Central memory CD4-positive, alpha-beta T cell (primary cell): ENCODE measurements around the gene MYO7B.
A peak's percentile ranks its signal among the peaks of the same experiment; 100 is the strongest.
"Not testable (repeated sequence)": the region's sequence is repeated elsewhere in the genome, so short reads cannot be mapped to it uniquely, and the experiment has no call there.

Source experiments
- DNase-seq: peaks from one replicate; pipeline ENCODE4 v3.0.0; 2022

Gene MYO7B

GRCh38 chr2:127524198-127524834 is 11.2 kb upstream of the MYO7B start:
- not testable (repeated sequence) for DNase-seq

GRCh38 chr2:127525691-127526131 is 9.8 kb upstream of the MYO7B start:
- DNase-seq: no peak

- peak; percentile 94 for DNase-seq
Observed at GRCh38 chr2:127526132-127527000, 9.1 kb upstream of the MYO7B start, which contains the start of gene IWS1. IWS1 (minus strand) TSS chr2:127526489; CDS start chr2:127526208, 281 bp downstream.

- DNase-seq: no peak
Observed at GRCh38 chr2:127527001-127527804, 8.3 kb upstream of the MYO7B start.

GRCh38 chr2:127528487-127528886 is 7.0 kb upstream of the MYO7B start:
- no peak for DNase-seq

DNA sequence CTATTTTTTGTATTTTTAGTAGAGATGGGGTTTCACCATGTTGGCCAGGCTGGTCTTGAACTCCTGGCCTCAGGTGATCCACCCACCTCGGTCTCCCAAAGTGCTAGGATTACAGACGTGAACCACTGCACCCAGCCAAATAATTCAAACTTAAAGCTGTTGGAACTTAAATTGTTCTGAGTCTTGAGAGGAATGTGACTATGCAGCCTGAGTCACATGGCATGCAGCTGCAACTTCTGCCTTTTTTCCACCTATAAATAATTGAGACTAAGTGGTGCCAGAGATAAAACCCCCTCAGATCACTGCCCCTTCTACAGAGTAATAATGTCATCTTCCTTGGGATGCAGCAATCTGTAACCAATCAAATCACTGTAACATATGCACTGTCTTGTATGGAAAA is 6.1 kb upstream of the MYO7B start:
- DNase-seq: not testable (repeated sequence)

DNA sequence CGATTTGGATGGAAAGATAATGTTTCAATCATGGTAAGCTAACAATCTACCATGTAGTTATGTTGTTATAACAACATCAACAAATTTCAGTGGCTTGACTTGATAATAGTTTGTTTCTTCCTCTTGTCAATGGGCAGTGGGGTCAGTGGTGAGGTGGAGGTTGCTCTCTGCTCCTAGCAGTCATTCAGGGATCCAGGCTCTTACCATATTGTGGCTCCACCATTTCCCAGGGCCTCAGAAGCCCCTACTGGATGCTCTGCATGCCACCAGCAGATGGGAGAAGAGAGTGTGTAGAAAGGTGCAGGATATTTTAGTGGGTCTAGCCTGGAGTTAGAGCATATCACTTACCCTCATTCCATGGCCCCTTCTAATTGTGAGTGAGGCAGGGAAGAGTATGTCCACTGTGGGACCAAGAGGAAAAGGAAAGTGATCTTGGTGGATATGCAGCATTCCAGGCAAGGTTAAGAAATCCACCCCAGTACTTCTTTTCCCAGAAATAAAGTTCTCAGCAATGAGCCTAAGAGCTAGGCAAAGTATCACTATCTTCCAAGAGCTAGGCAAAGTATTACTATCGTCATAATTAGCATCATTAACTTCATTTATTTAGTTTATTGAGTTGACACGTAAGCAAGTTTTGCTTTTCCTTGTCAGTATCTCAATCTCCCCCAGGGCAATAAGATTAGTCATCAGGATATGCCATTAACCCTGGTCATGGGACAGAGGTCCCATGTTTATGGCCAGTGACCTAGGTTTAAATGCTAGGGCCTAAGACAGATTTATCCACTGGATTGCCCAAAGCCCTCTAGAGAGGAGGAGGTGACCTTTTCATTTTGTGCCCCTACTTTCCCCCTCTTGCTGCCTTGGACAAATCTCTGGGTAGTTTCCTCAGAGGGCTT is 5.0 kb upstream of the MYO7B start:
- DNase-seq: no peak

DNA sequence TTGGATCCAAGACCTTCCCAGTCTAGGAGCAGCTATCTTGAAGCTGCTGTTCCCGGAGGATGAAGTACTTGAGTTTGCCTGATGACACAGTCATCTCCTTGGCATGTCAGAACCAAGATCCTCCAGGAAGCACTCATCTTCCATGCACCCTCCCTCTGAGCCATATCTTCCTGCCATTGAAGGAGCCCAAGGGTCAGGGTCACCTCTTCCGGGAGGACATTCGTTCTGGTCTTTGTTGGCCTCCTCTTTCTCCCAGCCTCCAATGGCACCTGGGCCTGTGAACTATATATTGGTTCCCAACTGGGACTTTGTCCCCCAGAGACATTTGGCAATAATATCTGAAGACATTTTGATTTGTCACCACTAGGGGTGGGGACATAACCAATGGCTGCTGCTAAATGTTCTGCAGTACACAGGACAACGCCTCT is 4.2 kb upstream of the MYO7B start:
- no peak for DNase-seq

DNA sequence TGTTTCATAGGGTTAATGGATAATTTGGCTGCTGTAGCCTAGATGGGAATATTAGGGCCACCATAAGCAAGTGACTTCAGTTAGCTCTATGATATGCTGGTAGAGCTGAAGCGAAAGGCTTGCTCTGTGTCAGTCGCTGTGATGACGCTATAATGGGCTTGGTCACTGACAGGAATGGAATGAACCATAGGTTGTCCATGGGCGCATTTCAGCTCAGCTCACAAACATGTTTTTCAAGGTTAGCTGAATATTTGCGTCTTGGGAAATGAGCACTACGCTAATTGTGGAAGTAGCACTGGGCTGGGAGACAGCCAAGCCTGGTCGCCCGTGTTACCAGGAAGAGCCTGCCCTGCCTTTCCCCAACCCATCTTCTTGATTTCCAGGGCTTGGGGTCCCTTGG is 3.2 kb upstream of the MYO7B start:
- DNase-seq: no peak

GRCh38 chr2:127535918-127536317 is 435 bp downstream of the MYO7B start:
- no peak for DNase-seq

DNA sequence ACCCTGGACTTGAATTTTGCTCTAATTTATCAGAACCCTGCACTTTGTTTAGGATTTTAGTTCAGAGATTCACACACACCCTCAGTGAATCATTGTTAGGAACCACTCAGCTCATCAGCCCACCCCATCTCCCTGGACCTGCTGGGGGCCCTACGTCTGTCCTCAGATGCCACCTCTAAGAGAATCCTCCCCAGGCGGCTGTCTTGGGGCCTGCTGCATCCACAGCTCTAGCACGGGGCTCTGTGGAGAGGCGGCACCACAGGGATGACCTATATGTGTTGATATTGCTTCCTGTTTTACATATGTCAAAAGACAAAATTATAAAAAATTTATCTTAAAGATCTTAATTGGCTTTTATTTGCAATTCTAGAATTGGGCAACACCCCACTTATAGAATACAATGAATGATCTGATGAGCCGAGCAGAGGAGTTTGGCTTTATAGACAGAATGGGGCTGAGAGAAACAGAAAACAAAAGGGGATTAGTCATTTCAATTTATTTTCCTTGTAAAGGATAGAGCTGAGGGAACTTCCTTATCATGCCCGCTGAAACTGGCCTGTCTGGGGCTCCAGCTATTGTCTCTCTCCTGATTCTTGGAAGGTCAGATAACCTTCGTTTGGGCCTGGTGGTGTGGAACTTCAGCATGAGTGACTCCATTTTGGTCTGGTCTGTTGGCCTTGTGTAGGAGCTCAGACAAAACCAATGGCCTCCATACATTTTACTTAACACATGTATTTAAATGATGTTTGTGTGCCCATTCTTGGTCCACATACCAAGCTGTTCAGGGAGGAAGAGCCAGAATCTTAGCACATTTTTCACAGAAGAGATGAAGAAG is 1.4 kb downstream of the MYO7B start:
- no peak for DNase-seq

DNA sequence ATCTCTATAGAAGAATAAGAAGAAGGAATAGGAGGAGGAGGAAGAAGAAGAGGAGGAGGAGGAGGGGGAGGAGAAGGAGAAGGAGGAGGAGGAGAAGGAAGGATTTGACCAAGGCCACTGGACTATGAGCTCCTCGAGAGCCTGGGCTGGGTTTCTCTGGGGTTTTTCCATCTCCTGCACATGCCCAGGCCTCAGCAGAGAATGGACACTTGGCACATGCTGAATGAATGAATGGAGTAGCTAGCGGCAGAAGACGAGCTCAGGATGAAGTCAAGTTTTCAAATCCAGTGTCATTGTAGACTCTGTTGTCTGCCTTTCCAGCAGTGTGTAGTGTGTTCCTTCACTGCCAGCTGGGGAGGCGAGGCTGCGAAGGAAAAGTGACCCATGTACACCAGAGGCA is 2.2 kb downstream of the MYO7B start:
- DNase-seq: no peak

DNA sequence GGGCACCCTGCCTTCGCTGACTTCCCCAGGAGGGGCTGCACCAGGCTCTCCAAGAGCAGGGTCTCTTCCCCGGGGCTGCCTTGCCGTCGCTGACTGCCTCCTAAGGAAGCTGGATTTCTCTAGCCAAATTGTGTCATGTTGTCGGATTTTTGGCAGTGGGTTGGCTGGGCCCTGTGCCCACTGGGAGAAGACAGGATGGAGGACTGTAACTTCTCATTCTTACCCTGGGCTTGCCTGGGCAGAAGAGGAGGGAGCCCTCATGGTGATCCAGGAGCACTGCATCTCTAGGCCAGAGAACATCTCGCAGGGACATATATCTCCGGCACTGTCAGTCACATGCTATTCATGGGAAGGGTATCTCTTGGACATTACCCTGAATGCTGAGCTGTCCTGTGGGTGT is 6.3 kb downstream of the MYO7B start:
- DNase-seq: no peak

- DNase-seq: no peak
Observed at GRCh38 chr2:127542231-127542630, 6.7 kb downstream of the MYO7B start.

- DNase-seq: not testable (repeated sequence)
Observed at GRCh38 chr2:127543013-127543501, 7.6 kb downstream of the MYO7B start.

- no peak for DNase-seq
Observed at GRCh38 chr2:127545189-127545588, 9.7 kb downstream of the MYO7B start.

GRCh38 chr2:127545796-127546195 is 10.3 kb downstream of the MYO7B start:
- no peak for DNase-seq

DNA sequence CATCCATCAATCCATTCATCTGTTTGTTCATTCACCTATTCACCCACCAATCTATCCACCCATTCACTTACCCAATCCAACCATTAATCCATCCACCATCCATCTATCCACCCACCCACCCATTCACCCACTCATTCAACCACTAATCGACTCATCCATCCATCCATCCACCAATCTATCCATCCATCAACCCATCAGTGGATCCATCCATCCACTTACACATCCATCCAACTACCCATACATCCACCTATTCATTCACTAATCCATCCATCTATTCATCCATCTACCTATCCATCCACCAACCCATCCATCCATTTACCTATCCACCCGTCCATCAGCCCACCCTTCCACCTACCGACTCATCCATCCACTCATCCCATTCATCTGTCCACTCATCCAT is 11.3 kb downstream of the MYO7B start:
- no peak for DNase-seq

- no peak for DNase-seq
Observed at GRCh38 chr2:127551221-127551930, 15.9 kb downstream of the MYO7B start.

DNA sequence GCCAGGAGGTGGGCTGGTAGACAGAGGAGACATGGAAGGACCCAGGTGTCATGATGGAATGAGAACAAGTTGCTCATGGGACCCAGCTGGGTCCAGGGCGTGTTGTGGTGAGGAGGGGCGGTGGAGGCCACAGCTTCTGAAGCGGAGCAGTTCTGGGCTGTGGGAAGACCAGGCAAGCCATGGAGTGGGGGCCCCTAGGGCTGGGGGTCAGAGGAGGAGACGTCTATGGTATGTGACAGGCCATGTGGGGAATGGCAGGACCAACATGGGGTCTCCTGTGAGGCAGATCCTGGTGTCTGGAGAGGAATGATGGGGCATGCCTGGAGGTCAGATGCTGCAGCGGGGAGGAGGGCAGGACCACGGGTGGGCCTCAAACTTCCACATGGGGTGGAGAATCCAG is 16.9 kb downstream of the MYO7B start:
- DNase-seq: no peak
